Liver (tissue), 9 donors: ENCODE measurements around the gene HAND1. TPM values are rescaled to one million over a fixed set of nuclear protein-coding genes. Genes with fewer than 3 reads are reported as not detected.

Source experiments
- DNase-seq: peaks from one replicate; pipeline ENCODE4 v3.0.0-alpha.2; 2017; ENCODE audit warnings: low spot score
- H3K27ac ChIP-seq, 2 donors: one replicate each; pipeline ENCODE4 v1.7.0; 2013; ENCODE audit warnings: inconsistent platforms in 2 of 2, low read length in 2 of 2, control low read depth in 1 of 2, low read depth in 1 of 2, mild to moderate bottlenecking in 1 of 2
- H3K27me3 ChIP-seq, 4 donors: one replicate each; pipeline versions ENCODE4 v1.6.1 to v1.7.0; 2013; ENCODE audit warnings: low read length in 3 of 4, inconsistent platforms in 1 of 4, mild to moderate bottlenecking in 1 of 4, moderate library complexity in 1 of 4; ENCODE audit not compliant: control insufficient read depth in 4 of 4, insufficient read depth in 4 of 4
- H3K36me3 ChIP-seq, 4 donors: one replicate each; pipeline versions ENCODE4 v1.6.1 to v1.7.0; 2013; ENCODE audit warnings: low read length in 3 of 4, mild to moderate bottlenecking in 3 of 4, low read depth in 1 of 4, moderate library complexity in 1 of 4; ENCODE audit not compliant: control insufficient read depth in 4 of 4, insufficient read depth in 3 of 4
- H3K4me1 ChIP-seq, 4 donors: one replicate each; pipeline versions ENCODE4 v1.6.1 to v1.7.0; 2013; ENCODE audit warnings: low read length in 3 of 4, mild to moderate bottlenecking in 3 of 4, moderate library complexity in 1 of 4; ENCODE audit not compliant: control insufficient read depth in 4 of 4, insufficient read depth in 4 of 4
- H3K4me3 ChIP-seq, 3 donors: one replicate each; pipeline versions ENCODE4 v1.6.1 to v1.7.0; 2013; ENCODE audit warnings: low read length in 3 of 3, control low read depth in 1 of 3, low read depth in 1 of 3, mild to moderate bottlenecking in 1 of 3
- H3K9ac ChIP-seq, 2 donors: one replicate each; pipeline ENCODE4 v1.7.0; 2013; ENCODE audit warnings: low read length in 2 of 2, mild to moderate bottlenecking in 2 of 2, moderate library complexity in 2 of 2, control low read depth in 1 of 2, low read depth in 1 of 2
- H3K9me3 ChIP-seq, 4 donors: one replicate each; pipeline versions ENCODE4 v1.6.1 to v1.7.0; 2013; ENCODE audit warnings: low read length in 3 of 4; ENCODE audit not compliant: control insufficient read depth in 4 of 4
- CTCF ChIP-seq: fragments of 150-350 bp; IDR thresholded peaks from 2 replicates; pipeline ENCODE4 v1.5.1; 2017; ENCODE audit warnings: improper control_type of control experiment, low read depth, low read length; ENCODE audit not compliant: missing input control
- EGR1 ChIP-seq, 2 donors: IDR thresholded peaks; 2 replicates each; pipeline ENCODE4 v1.6.1; 2016 to 2018; ENCODE audit warnings: antibody characterized with exemption in 2 of 2, low read depth in 2 of 2
- FOXA1 ChIP-seq: IDR thresholded peaks from 2 replicates; pipeline ENCODE4 v1.6.1; 2016; ENCODE audit warnings: antibody characterized with exemption
- FOXA2 ChIP-seq: IDR thresholded peaks from 2 replicates; pipeline ENCODE4 v1.6.1; 2016; ENCODE audit warnings: antibody characterized with exemption
- GABPA ChIP-seq, 2 donors: IDR thresholded peaks in 1 of 2; conservative IDR thresholded peaks in 1 of 2; 2 replicates each; pipeline ENCODE4 v1.6.1; 2016; ENCODE audit warnings: antibody characterized with exemption in 2 of 2, mild to moderate bottlenecking in 1 of 2, moderate library complexity in 1 of 2
- HNF4A ChIP-seq, 2 donors: conservative IDR thresholded peaks; 2 replicates each; pipeline ENCODE4 v1.6.1; 2016; ENCODE audit warnings: antibody characterized with exemption in 2 of 2, mild to moderate bottlenecking in 2 of 2
- HNF4G ChIP-seq: IDR thresholded peaks from 2 replicates; pipeline ENCODE4 v1.6.1; 2016; ENCODE audit warnings: antibody characterized with exemption
- MAX ChIP-seq: IDR thresholded peaks from 2 replicates; pipeline ENCODE4 v1.6.1; 2016; ENCODE audit warnings: antibody characterized with exemption
- NR2F2 ChIP-seq: IDR thresholded peaks from 2 replicates; pipeline ENCODE4 v1.6.1; 2016; ENCODE audit warnings: antibody characterized with exemption
- RAD21 ChIP-seq, 2 donors: IDR thresholded peaks; 2 replicates each; pipeline ENCODE4 v1.6.1; 2016; ENCODE audit warnings: antibody characterized with exemption in 2 of 2, mild to moderate bottlenecking in 2 of 2
- REST ChIP-seq: IDR thresholded peaks from 2 replicates; pipeline ENCODE4 v1.6.1; 2016; ENCODE audit warnings: antibody characterized with exemption, mild to moderate bottlenecking
- SP1 ChIP-seq: IDR thresholded peaks from 2 replicates; pipeline ENCODE4 v1.6.1; 2018; ENCODE audit warnings: antibody characterized with exemption, mild to moderate bottlenecking
- TAF1 ChIP-seq: conservative IDR thresholded peaks from 2 replicates; pipeline ENCODE4 v1.6.1; 2016; ENCODE audit warnings: antibody characterized with exemption, mild to moderate bottlenecking
- YY1 ChIP-seq: IDR thresholded peaks from 2 replicates; pipeline ENCODE4 v1.6.1; 2016; ENCODE audit warnings: antibody characterized with exemption, mild to moderate bottlenecking
- ZBTB33 ChIP-seq: IDR thresholded peaks from 2 replicates; pipeline ENCODE4 v1.6.1; 2016; ENCODE audit warnings: antibody characterized with exemption
- WGBS: extraction: QIAGEN DNeasy Blood & Tissue Kit; methylation state at CpG from one replicate; pipeline ENCODE4 v1.1.7; 2013; 5-methylcytosine and 5-hydroxymethylcytosine counted together
- polyA plus RNA-seq, 2 donors: library from polyadenylated mRNA; stranded (reverse) in 1 of 2; unstranded in 1 of 2; fragments of 200-250 nt in 1 of 2; fragments of >200 nt in 1 of 2; fragmentation: Nextera tagmentation in 1 of 2; extraction: Ambion mirVana in 1 of 2; gene quantifications; one replicate each; pipeline versions ENCODE4 v1.2.1 to v1.2.3, GENCODE V29; 2013 to 2015
- total RNA-seq, 2 donors: library from RNA; depleted of rRNA; stranded (reverse); fragments of >200 nt; gene quantifications; one replicate each; pipeline ENCODE4 v1.2.3, GENCODE V29; 2014
- donor health status: healthy.
- donor health status: healthy.
- donor health status: healthy.
- donor health status: healthy.
- donor health status: healthy.

The HAND1 gene
- total and polyA plus RNA-seq, 4 donors, result not detected

- no peak for TF ChIP-seq HNF4A (conservative IDR thresholded peaks at IDR 0.05)
- DNase-seq, result no peak
- Histone ChIP-seq H3K9me3 (no peaks in the 10 kb centered on the region), H3K4me3 (no peak overlapping the region), H3K36me3 (no peaks in the 10 kb centered on the region), H3K9ac (no peak overlapping the region), H3K4me1 (peaks cover 0 to 7% (median 3%) of the 10 kb centered on the region in 4 donors), H3K27ac (no peak overlapping the region), H3K27me3 (peaks cover 0 to 7% (median 0%) of the 10 kb centered on the region in 4 donors)
- 88% methylated on average over 4 of the region's 4 CpGs for WGBS
Measured at GRCh38 chr5:154524181-154524580, 46.2 kb upstream of the HAND1 start.

- H3K36me3 ChIP-seq, result no peaks in the 10 kb centered on the region
- no peaks in the 10 kb centered on the region for H3K9me3 ChIP-seq
- H3K27ac ChIP-seq, result no peak overlapping the region
- H3K4me1 ChIP-seq, result peaks cover 0 to 7% (median 3%) of the 10 kb centered on the region in 4 donors
- H3K4me3 ChIP-seq, result no peak overlapping the region
- peaks cover 0 to 7% (median 0%) of the 10 kb centered on the region in 4 donors for H3K27me3 ChIP-seq
- no peak overlapping the region for H3K9ac ChIP-seq
- no peak for DNase-seq
- 83% methylated on average over 3 of the region's 3 CpGs for WGBS
- no peak for TF ChIP-seq SP1
- TF ChIP-seq HNF4G, result no peak
- no peak for TF ChIP-seq TAF1
- no peak for TF ChIP-seq MAX
- no peak for TF ChIP-seq FOXA2
- no peak for TF ChIP-seq EGR1 (IDR thresholded peaks at IDR 0.05; ENCODE audit: low read depth in 2 of 2)
- no peak for TF ChIP-seq ZBTB33
- TF ChIP-seq CTCF, result no peak
- TF ChIP-seq GABPA (IDR thresholded peaks at IDR 0.05 in 1 of 2, conservative IDR thresholded peaks at IDR 0.05 in 1 of 2), result no peak
- TF ChIP-seq HNF4A (conservative IDR thresholded peaks at IDR 0.05), result no peak
- TF ChIP-seq RAD21 (IDR thresholded peaks at IDR 0.05), result no peak
- no peak for TF ChIP-seq FOXA1
Measured at GRCh38 chr5:154523709-154524108, 45.7 kb upstream of the HAND1 start.

GRCh38 chr5:154523104-154523503, 45.1 kb upstream of the HAND1 start:
- WGBS, result 92% methylated on average over 4 of the region's 4 CpGs
- Histone ChIP-seq H3K36me3 (no peaks in the 10 kb centered on the region), H3K27ac (no peak overlapping the region), H3K27me3 (peaks cover 0 to 7% (median 0%) of the 10 kb centered on the region in 4 donors), H3K9me3 (no peaks in the 10 kb centered on the region), H3K4me3 (no peak overlapping the region), H3K4me1 (peaks cover 0 to 7% (median 3%) of the 10 kb centered on the region in 4 donors), H3K9ac (no peak overlapping the region)
- no peak for DNase-seq
- TF ChIP-seq HNF4A (conservative IDR thresholded peaks at IDR 0.05), result no peak
- no peak for TF ChIP-seq YY1
- no peak for TF ChIP-seq CTCF
- TF ChIP-seq RAD21 (IDR thresholded peaks at IDR 0.05), result no peak
- TF ChIP-seq REST, result no peak
- TF ChIP-seq NR2F2, result no peak
- no peak for TF ChIP-seq FOXA1
